ENCODE measurements around the gene KCNJ12. TPM values are rescaled to one million over a fixed set of nuclear protein-coding genes. Genes with fewer than 3 reads are reported as not detected.
"Not testable (repeated sequence)": the region's sequence is repeated elsewhere in the genome, so short reads cannot be mapped to it uniquely, and the experiment has no call there.

KCNJ12 gene
- total RNA-seq, 1 donor from 2014 or later, result not detected

DNA sequence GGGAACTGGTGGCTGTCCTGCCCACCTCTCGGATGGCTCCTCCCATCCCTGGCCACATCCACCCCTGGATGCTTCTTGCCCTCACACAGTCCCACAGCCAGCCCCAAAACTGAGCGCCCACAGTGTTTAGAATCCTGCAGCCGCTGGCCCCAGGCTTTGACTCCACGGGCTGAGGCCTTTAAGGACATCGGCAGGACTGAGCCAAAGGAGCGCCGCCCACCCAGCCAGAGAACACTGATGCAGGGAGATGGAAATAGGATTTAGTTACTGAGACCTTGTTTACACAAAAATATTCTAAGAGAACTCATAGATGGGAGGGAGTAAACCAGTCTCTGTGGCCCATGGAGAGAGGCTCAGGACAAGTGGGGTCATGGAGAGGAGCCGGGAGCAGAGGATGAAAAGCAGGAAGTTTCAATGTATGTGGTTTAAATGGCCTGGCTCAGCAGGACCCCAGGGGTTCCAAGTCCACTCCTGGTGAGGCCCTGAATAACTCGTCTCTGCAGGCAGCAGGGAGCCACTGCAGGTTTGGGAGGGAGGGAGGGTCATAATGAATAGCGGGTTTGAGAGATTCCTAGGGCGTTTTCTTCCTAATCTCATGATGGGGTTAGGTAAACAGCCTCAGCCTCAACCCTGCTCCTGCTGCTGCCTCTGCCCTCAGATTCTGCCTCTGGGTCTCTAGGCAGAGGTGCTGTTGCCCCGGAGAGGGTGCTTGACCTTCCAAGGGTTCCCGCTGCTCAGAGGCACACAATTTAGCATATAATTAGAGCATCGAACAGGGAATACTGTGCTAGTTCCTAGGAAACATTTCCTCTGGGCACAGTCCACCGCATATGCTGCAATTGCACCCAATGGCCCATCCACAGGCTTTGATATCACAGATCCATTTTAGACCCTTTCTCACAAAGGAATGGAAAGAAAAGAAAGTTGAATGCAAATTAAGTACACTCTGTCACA, 61.0 kb downstream of the KCNJ12 start:
- H3K36me3 Mint-ChIP-seq (ENCODE audit: low read depth); H3K27ac Mint-ChIP-seq: not testable (repeated sequence)

DNA sequence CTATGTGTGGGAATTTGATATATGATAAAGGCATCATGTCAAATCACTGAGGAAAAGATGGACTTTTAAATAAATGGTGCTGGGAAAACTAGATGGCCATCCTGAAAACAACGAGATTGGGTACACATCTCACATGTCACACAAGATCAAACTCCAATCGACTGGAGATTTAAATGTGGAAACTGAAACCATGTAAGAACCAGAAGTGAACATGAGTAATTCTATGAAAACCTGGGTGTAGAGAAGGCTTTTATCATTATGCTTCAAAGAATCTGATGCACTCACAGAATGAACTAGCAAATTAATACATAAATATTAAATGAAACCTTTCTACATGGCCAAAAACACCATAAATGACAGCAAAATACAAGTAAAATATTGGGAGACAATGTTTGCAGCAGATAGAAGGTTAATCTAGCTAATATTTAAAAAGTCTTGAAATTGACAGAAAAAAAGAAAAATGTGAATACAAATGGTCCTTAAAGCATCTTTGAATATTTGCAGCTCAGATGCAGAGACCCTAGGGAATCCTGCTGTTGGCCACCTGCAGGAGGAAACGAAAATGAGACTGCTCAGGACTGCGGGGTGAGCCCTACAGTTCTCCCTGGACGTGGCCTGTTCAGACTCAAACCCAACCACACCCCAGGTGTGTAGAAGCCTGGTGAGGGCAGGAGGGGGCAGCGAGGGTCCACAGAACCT, 62.3 kb downstream of the KCNJ12 start:
- H3K4me1 Mint-ChIP-seq (ENCODE audit: low read depth); H3K9me3 Mint-ChIP-seq; H3K27ac Mint-ChIP-seq; H3K4me3 Mint-ChIP-seq; intact Hi-C loops (cut with micrococcal nuclease); DNase-seq (ENCODE audit: low spot score); H3K36me3 Mint-ChIP-seq (ENCODE audit: low read depth): not testable (repeated sequence)
- peaks cover 16% of the 10 kb centered on the region for H3K27me3 Mint-ChIP-seq (ENCODE audit: insufficient read depth)

More for the DNA sequence above, 61.0 kb downstream of the KCNJ12 start:
- H3K27me3 Mint-ChIP-seq (ENCODE audit: insufficient read depth), result peaks cover 18% of the 10 kb centered on the region
- DNase-seq (ENCODE audit: low spot score); H3K4me1 Mint-ChIP-seq (ENCODE audit: low read depth); intact Hi-C loops (cut with micrococcal nuclease); H3K9me3 Mint-ChIP-seq; H3K4me3 Mint-ChIP-seq: not testable (repeated sequence)

DNA sequence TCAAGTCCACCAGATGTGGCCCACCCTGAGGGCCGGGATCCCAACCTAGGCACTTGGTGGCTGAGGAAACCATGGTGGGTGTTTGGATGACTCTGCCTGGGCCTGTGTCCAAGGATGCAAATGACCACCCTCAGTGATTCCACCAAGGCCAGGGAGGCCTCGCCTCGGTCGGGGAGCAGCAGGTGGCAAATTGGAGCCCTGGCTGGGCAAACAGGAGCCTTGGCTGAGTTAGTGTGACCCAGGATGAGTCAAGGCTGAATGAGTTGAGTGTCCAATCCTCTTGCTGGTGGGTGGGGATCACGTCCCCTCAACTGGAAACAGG, 62.8 kb downstream of the KCNJ12 start:
- H3K4me3 Mint-ChIP-seq; H3K4me1 Mint-ChIP-seq (ENCODE audit: low read depth); H3K36me3 Mint-ChIP-seq (ENCODE audit: low read depth); DNase-seq (ENCODE audit: low spot score); H3K27ac Mint-ChIP-seq; H3K9me3 Mint-ChIP-seq; intact Hi-C loops (cut with micrococcal nuclease): not testable (repeated sequence)
- peaks cover 14% of the 10 kb centered on the region for H3K27me3 Mint-ChIP-seq (ENCODE audit: insufficient read depth)

DNA sequence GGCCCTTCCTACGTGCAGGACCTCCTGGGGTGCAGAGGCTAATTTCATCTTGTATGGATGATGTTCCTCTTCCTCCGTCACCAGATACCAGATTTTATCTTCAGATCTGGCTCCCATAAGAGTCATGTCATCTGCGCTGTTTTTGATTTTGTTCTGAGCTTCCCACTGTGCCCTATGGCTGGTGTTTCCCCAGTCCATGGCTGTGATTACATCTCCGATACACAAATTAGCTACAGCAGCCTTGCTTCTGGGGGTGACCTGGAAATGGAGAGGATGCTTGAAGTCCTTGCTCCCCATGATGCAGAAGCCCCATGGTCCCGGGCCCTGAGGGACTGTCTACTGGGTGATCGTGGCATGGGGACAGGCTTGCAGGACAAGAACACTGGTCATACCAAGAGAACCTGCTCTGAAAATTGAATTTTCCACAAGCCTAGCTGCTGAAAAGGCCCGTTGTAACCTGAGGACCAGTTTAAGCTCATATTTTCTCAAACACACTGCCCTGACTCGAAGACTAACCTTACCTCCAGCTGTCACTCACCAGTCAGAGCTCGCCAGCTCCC, 69.0 kb downstream of the KCNJ12 start:
- no peak for DNase-seq (ENCODE audit: low spot score)
- peaks cover 4% of the 10 kb centered on the region for H3K27me3 Mint-ChIP-seq (ENCODE audit: insufficient read depth)
- peaks cover 3% of the 10 kb centered on the region for H3K9me3 Mint-ChIP-seq
- H3K4me3 Mint-ChIP-seq, result no peak overlapping the region
- no peak overlapping the region for H3K27ac Mint-ChIP-seq
- no peaks in the 10 kb centered on the region for H3K4me1 Mint-ChIP-seq (ENCODE audit: low read depth)
- H3K36me3 Mint-ChIP-seq (ENCODE audit: low read depth), result no peaks in the 10 kb centered on the region
- intact Hi-C loops (cut with micrococcal nuclease), result no loop called here

DNA sequence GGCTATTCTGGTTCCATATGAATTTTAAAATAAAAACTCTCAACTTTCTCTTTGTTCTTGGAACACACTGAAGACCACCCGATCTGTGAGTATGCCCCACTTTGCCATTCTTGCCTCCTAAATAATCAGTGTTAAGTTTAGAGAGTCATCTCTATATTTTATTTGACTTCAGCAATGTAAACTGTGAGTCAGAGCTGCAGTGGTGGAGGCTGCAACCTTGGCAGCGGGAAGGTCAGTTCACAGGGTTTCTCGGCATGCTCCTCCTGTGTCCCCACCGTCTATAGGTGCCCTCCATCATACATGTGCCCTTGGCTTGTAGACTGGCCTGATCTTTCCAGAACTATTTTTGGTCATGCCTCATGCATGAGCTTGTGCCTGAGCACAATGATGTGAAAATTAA, 71.4 kb downstream of the KCNJ12 start:
- H3K9me3 Mint-ChIP-seq; H3K36me3 Mint-ChIP-seq (ENCODE audit: low read depth); intact Hi-C loops (cut with micrococcal nuclease); H3K4me3 Mint-ChIP-seq; DNase-seq (ENCODE audit: low spot score); H3K4me1 Mint-ChIP-seq (ENCODE audit: low read depth); H3K27ac Mint-ChIP-seq: not testable (repeated sequence)
- H3K27me3 Mint-ChIP-seq (ENCODE audit: insufficient read depth), result peaks cover 11% of the 10 kb centered on the region

DNA sequence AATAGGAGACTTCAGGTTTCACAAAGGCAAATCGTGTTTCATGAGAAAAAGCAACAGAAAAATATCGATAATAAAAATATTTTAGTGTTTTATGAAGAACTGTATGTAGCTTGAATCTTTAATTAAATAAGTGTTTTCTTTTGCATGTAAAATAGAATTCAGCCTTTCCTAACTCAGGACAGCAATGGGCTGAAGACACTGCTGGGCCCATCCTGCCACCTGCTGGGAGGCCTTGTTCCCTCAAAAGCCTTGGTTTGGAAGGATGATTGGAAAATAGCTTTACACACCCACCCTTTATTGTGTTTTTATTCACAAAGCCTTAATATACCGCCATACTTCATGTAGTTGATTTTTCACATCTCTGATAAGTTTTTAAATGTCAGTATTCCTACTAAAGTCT, 73.7 kb downstream of the KCNJ12 start:
- H3K36me3 Mint-ChIP-seq (ENCODE audit: low read depth); H3K9me3 Mint-ChIP-seq; DNase-seq (ENCODE audit: low spot score); H3K4me1 Mint-ChIP-seq (ENCODE audit: low read depth); H3K27ac Mint-ChIP-seq; H3K4me3 Mint-ChIP-seq: not testable (repeated sequence)
- intact Hi-C loops (cut with micrococcal nuclease), result loop anchor here (10.0 kb wide), 1 partner anchor 1295 kb away; no protein-coding TSS in a partner anchor
- peaks cover 16% of the 10 kb centered on the region for H3K27me3 Mint-ChIP-seq (ENCODE audit: insufficient read depth)

DNA sequence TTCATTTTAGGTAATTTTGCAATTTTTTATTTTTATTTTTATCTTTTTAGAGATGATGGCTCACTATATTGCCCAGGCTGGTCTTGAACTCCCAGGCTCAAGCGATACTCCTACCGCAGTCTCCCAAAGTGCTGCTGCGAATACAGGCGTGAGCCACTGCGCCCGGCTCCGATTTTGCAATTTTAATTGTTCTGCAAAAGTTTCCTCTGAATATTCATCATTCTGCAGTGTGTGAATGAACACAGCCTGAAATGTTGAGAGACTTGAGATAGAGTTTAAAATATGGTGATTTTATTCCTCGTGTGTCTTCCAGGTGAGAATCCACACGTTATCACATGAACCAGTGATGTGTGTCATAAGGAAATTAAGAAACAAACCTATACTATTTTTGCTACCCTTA, 75.8 kb downstream of the KCNJ12 start:
- H3K4me3 Mint-ChIP-seq, result no peak overlapping the region
- H3K27ac Mint-ChIP-seq, result no peak overlapping the region
- H3K36me3 Mint-ChIP-seq (ENCODE audit: low read depth), result no peaks in the 10 kb centered on the region
- H3K4me1 Mint-ChIP-seq (ENCODE audit: low read depth), result peaks cover 8% of the 10 kb centered on the region
- no peak for DNase-seq (ENCODE audit: low spot score)
- intact Hi-C loops (cut with micrococcal nuclease), result loop anchor here (1.0 to 10.0 kb wide), 2 partner anchors 61 to 1297 kb away; no protein-coding TSS in a partner anchor
- H3K9me3 Mint-ChIP-seq, result no peaks in the 10 kb centered on the region
- H3K27me3 Mint-ChIP-seq (ENCODE audit: insufficient read depth), result peaks cover 16% of the 10 kb centered on the region

DNA sequence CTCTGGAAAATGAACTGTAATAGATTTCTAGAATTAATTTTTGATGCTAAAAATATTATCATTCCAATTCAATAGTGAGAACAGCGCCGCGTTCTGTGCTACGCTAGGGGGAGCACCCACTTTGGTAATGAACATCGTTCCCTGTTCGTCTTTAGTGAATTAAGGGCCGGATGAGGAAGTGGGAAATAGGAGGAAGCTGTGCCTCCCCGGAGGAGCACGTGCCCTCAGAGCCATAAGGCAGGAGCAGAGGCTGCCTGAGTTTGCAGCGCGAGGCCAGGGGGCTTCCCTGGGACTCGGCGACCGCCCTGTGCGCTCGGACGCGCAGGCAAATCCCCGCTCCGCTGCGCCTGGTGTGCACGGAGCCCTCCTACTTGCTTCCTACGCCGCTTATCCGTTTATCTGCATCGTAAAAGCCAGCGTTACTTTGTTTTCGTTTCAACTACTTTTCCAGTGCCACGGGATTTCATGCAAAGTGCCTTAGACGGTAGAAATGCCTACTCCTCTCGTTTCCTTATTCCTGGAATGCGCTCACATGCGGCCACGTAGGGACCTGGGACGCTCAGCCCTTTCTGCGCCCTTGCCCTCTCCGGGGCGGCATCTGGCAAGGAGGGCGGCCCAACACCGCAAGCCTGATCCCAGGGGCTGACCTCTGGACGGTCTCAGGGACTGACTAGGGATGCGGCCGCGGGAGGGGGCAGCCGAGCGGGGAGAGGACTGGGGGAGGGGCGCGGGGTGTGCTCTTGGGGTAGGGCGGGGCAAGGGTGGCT, 76.4 kb downstream of the KCNJ12 start:
- Mint-ChIP-seq H3K4me3 (no peak overlapping the region), H3K4me1 (ENCODE audit: low read depth) (peaks cover 14% of the 10 kb centered on the region), H3K27ac (no peak overlapping the region), H3K27me3 (ENCODE audit: insufficient read depth) (peaks cover 22% of the 10 kb centered on the region), H3K36me3 (ENCODE audit: low read depth) (no peaks in the 10 kb centered on the region), H3K9me3 (no peaks in the 10 kb centered on the region)
- DNase-seq (ENCODE audit: low spot score), result no peak
- intact Hi-C loops (cut with micrococcal nuclease), result loop anchor here (1.0 to 10.0 kb wide), 2 partner anchors 61 to 1298 kb away; no protein-coding TSS in a partner anchor

DNA sequence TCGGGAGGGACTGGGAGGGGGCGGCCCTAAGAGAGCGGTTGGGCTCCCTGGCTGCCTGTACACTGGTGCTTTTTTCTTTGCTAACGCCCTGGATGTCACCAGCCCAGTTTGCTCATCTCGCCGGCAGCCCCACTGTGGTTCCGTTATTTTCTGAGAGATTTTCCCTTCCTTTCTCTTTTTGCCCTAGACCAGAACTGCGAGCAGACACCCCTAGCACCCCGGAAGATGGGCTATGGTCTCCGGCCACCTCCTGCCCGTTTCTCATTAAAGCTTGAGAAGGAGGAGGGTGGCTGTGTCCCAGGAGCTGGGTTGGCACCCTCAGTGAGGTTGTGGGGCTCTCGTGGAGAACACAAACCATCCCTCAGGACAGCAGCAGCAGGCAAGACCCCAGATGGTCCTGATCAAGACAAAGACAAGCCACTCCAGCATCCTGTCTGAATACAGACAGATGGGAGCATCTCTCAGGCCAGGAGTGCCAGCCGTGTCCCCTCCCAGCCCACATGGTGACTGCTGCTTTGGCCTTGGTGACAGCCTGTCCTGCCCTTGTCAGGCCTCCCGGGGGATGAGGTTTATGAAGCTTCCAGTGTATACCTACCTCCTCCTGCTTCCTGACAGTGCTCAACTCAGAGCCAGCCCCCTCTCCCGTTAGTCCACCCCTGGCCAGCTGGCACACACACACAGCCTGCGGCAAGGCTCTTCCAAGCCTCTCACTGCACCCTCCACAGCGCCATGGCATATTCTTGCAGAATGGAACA, 77.2 kb downstream of the KCNJ12 start:
- Mint-ChIP-seq H3K36me3 (ENCODE audit: low read depth) (no peaks in the 10 kb centered on the region), H3K4me1 (ENCODE audit: low read depth) (peaks cover 14% of the 10 kb centered on the region), H3K9me3 (no peaks in the 10 kb centered on the region), H3K27me3 (ENCODE audit: insufficient read depth) (peaks cover 23% of the 10 kb centered on the region), H3K27ac (no peak overlapping the region), H3K4me3 (no peak overlapping the region)
- intact Hi-C loops (cut with micrococcal nuclease), result loop anchor here (10.0 kb wide), 1 partner anchor 1299 kb away; no protein-coding TSS in a partner anchor
- DNase-seq (ENCODE audit: low spot score), result no peak

DNA sequence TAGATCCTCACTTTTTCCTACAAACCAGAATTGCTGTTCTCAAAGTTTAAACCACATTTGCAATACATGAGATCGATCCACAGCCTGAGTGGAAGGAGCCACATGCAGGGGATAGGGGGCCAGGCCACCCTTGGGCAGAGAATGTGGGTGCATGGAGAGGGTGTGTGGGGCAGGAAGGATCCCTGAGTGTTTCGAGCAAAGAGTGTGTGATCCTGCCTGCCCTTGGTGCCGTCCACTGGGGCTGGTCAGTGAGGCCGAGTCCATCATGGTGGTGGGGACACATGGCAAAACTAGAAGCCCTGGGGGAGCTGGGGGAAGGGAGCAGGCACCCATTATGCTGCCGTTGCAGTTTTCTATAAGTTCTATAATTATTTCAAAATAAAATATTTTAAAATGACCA, 77.8 kb downstream of the KCNJ12 start:
- DNase-seq (ENCODE audit: low spot score); H3K36me3 Mint-ChIP-seq (ENCODE audit: low read depth); H3K4me3 Mint-ChIP-seq; H3K9me3 Mint-ChIP-seq; H3K27ac Mint-ChIP-seq: not testable (repeated sequence)
- intact Hi-C loops (cut with micrococcal nuclease), result loop anchor here (10.0 kb wide), 1 partner anchor 1299 kb away; no protein-coding TSS in a partner anchor
- H3K27me3 Mint-ChIP-seq (ENCODE audit: insufficient read depth), result peaks cover 23% of the 10 kb centered on the region
- peaks cover 14% of the 10 kb centered on the region for H3K4me1 Mint-ChIP-seq (ENCODE audit: low read depth)

DNA sequence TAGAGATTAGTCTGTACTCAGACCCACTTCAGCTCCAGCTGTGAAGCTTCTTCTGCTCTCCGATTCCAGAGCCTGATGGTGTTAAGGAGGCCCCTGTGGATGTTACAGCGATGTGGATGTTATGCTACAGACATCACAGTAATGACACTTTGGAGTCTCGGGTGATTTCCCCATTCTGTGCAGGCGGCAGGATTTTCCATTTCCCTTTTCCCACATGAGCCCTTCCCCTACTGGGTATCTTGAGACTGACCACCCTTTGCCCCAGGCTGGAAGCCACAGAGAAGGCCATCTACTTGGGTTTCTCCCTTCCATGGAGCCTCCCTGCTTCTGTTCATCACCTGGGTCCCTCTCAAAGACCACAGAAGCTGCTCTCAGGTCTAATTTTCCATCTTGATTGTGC, 78.3 kb downstream of the KCNJ12 start:
- no peaks in the 10 kb centered on the region for H3K9me3 Mint-ChIP-seq
- intact Hi-C loops (cut with micrococcal nuclease), result loop anchor here (10.0 kb wide), 1 partner anchor 1300 kb away; no protein-coding TSS in a partner anchor
- DNase-seq (ENCODE audit: low spot score), result no peak
- no peaks in the 10 kb centered on the region for H3K36me3 Mint-ChIP-seq (ENCODE audit: low read depth)
- H3K27ac Mint-ChIP-seq, result no peak overlapping the region
- no peak overlapping the region for H3K4me3 Mint-ChIP-seq
- peaks cover 14% of the 10 kb centered on the region for H3K4me1 Mint-ChIP-seq (ENCODE audit: low read depth)
- peaks cover 23% of the 10 kb centered on the region for H3K27me3 Mint-ChIP-seq (ENCODE audit: insufficient read depth)

DNA sequence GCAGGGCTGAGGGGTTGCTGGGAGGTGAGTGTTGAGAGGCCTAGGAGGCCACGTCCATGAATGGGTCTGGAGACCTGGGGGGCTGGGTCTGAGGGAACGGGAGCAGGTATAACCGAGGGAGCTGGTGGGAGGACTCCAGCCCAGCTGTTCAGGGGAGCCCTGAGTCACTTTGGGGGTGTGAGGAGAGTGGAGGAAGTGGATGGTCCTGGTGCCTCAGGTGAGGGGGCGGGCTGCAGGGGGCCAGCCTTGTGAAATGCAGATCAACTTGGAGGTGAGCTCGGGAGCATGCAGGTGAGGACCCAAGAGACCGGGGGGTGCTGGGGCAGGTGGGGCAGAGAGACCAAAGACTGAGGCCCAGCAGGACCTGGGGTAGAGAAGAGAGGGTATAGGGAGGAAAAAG, 79.6 kb downstream of the KCNJ12 start:
- Mint-ChIP-seq H3K27me3 (ENCODE audit: insufficient read depth) (peaks cover 26% of the 10 kb centered on the region), H3K27ac (no peak overlapping the region), H3K36me3 (ENCODE audit: low read depth) (no peaks in the 10 kb centered on the region), H3K4me1 (ENCODE audit: low read depth) (peaks cover 14% of the 10 kb centered on the region), H3K9me3 (no peaks in the 10 kb centered on the region), H3K4me3 (no peak overlapping the region)
- intact Hi-C loops (cut with micrococcal nuclease), result loop anchor here (2.0 to 10.0 kb wide), 4 partner anchors 171 to 1301 kb away; partner anchors contain the start of genes DHRS7B, MAP2K3 and USP22
- DNase-seq (ENCODE audit: low spot score), result no peak
